HG02884 (cell line): ENCODE measurements around the gene PTGIS.

Experiments
- ATAC-seq: cut with Tn5 transposase; IDR thresholded peaks from one replicate; pipeline ENCODE4 v1.9.1; 2021; ENCODE audit warnings: mild to moderate bottlenecking, moderate library complexity; ENCODE audit not compliant: unreplicated experiment

Gene PTGIS

GRCh38 chr20:49595811-49596561 lies 28.0 kb upstream of the PTGIS start:
- ATAC-seq: no peak

GRCh38 chr20:49595346-49595745 lies 27.4 kb upstream of the PTGIS start:
- ATAC-seq: no peak

- no peak for ATAC-seq
Observed at GRCh38 chr20:49594931-49595315, 27.0 kb upstream of the PTGIS start.

GRCh38 chr20:49594143-49594930 lies 26.4 kb upstream of the PTGIS start:
- no peak for ATAC-seq

- ATAC-seq: no peak
Observed at GRCh38 chr20:49593466-49594142, 25.7 kb upstream of the PTGIS start.

GRCh38 chr20:49592120-49592519 lies 24.2 kb upstream of the PTGIS start:
- no peak for ATAC-seq

- ATAC-seq: no peak
Observed at GRCh38 chr20:49591217-49591865, 23.4 kb upstream of the PTGIS start.

- ATAC-seq: no peak
Observed at GRCh38 chr20:49590163-49591017, 22.5 kb upstream of the PTGIS start.

- no peak for ATAC-seq
Observed at GRCh38 chr20:49589747-49590146, 21.8 kb upstream of the PTGIS start.

- no peak for ATAC-seq
Observed at GRCh38 chr20:49587111-49587570, 19.2 kb upstream of the PTGIS start.

GRCh38 chr20:49585585-49586245 lies 17.8 kb upstream of the PTGIS start:
- no peak for ATAC-seq

GRCh38 chr20:49584418-49585382 lies 16.8 kb upstream of the PTGIS start:
- ATAC-seq: no peak

- no peak for ATAC-seq
Observed at GRCh38 chr20:49583669-49584417, 15.9 kb upstream of the PTGIS start.

GRCh38 chr20:49583343-49583668 lies 15.4 kb upstream of the PTGIS start:
- no peak for ATAC-seq

- ATAC-seq: no peak
Observed at GRCh38 chr20:49582413-49583334, 14.7 kb upstream of the PTGIS start.

- no peak for ATAC-seq
Observed at GRCh38 chr20:49581482-49581881, 13.5 kb upstream of the PTGIS start.

- ATAC-seq: no peak
Observed at GRCh38 chr20:49580813-49581174, 12.9 kb upstream of the PTGIS start.
